Measurements from ENCODE around the gene PLCB3. TPM values are rescaled to one million over a fixed set of nuclear protein-coding genes. Genes with fewer than 3 reads are reported as not detected.
A peak's percentile ranks its signal among the peaks of the same experiment; 100 is the strongest.

PLCB3 gene
- total and polyA plus RNA-seq, 2 of the 13 experiments (the other 11 are each of a cell fraction or from before 2014, with no cell fraction given) = 7.5 to 13.8 TPM

- TF ChIP-seq, protein P1, sequence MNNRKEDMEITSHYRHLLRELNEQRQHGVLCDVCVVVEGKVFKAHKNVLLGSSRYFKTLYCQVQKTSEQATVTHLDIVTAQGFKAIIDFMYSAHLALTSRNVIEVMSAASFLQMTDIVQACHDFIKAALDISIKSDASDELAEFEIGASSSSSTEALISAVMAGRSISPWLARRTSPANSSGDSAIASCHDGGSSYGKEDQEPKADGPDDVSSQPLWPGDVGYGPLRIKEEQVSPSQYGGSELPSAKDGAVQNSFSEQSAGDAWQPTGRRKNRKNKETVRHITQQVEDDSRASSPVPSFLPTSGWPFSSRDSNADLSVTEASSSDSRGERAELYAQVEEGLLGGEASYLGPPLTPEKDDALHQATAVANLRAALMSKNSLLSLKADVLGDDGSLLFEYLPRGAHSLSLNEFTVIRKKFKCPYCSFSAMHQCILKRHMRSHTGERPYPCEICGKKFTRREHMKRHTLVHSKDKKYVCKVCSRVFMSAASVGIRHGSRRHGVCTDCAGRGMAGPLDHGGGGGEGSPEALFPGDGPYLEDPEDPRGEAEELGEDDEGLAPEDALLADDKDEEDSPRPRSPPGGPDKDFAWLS (CRISPR knock-in tag; IDR thresholded peaks at IDR 0.05; ENCODE audit: borderline replicate concordance) = no peak
- TF ChIP-seq U2AF2 (IDR thresholded peaks at IDR 0.05; ENCODE audit: low read depth, low read length) = no peak
- TF ChIP-seq ZNF503 (CRISPR knock-in tag; IDR thresholded peaks at IDR 0.05) = no peak
- TF ChIP-seq ZNF207 (IDR thresholded peaks at IDR 0.05; ENCODE audit: borderline replicate concordance) = no peak
- no peak for TF ChIP-seq FOXC1 (CRISPR knock-in tag; IDR thresholded peaks at IDR 0.05; ENCODE audit: borderline replicate concordance)
- 0 out of 2 replicates have a peak, but pooled peaks have one; percentile 21 for TF ChIP-seq HOXA3 (CRISPR knock-in tag; IDR thresholded peaks at IDR 0.05)
- TF ChIP-seq PCBP1 (IDR thresholded peaks at IDR 0.05; ENCODE audit: borderline replicate concordance, low read depth, low read length) = peak; percentile 56; the same call in 1 of the 2 replicates
- TF ChIP-seq ZNF841 (CRISPR knock-in tag; IDR thresholded peaks at IDR 0.05; ENCODE audit: borderline replicate concordance) = peak; percentile 78; the same call in 1 of the 2 replicates
- no peak for TF ChIP-seq RAD51 (IDR thresholded peaks at IDR 0.05; ENCODE audit: borderline replicate concordance)
- TF ChIP-seq ZNF205 (CRISPR knock-in tag; IDR thresholded peaks at IDR 0.05) = 0 out of 2 replicates have a peak, but pooled peaks have one; percentile 33
- TF ChIP-seq RCOR2 (CRISPR knock-in tag; IDR thresholded peaks at IDR 0.05) = 0 out of 2 replicates have a peak, but pooled peaks have one; percentile 31
- no peak; the same call in 1 of the 2 replicates for TF ChIP-seq ARNT2 (CRISPR knock-in tag; IDR thresholded peaks at IDR 0.05; ENCODE audit: low read depth)
- TF ChIP-seq ZNF766 (CRISPR knock-in tag; IDR thresholded peaks at IDR 0.05; ENCODE audit: borderline replicate concordance) = no peak
- no peak for TF ChIP-seq PLSCR1 (CRISPR knock-in tag; IDR thresholded peaks at IDR 0.05; ENCODE audit: borderline replicate concordance)
- TF ChIP-seq SKIL (CRISPR knock-in tag; IDR thresholded peaks at IDR 0.05; ENCODE audit: borderline replicate concordance) = 0 out of 2 replicates have a peak, but pooled peaks have one; percentile 23
- 0 out of 2 replicates have a peak, but pooled peaks have one; percentile 5 for TF ChIP-seq DR1 (CRISPR knock-in tag; IDR thresholded peaks at IDR 0.05)
- no peak for TF ChIP-seq HIVEP1 (CRISPR knock-in tag; IDR thresholded peaks at IDR 0.05)
- no peak for TF ChIP-seq PHB2 (IDR thresholded peaks at IDR 0.05; ENCODE audit: partially characterized antibody)
- 0 out of 2 replicates have a peak, but pooled peaks have one; percentile 60 for TF ChIP-seq ZNF569 (CRISPR knock-in tag; IDR thresholded peaks at IDR 0.05; ENCODE audit: borderline replicate concordance)
- TF ChIP-seq ZNF460 (CRISPR knock-in tag; IDR thresholded peaks at IDR 0.05; ENCODE audit: borderline replicate concordance) = no peak; the same call in 1 of the 2 replicates
- TF ChIP-seq ZNF776 (CRISPR knock-in tag; IDR thresholded peaks at IDR 0.05) = no peak
- 0 out of 2 replicates have a peak, but pooled peaks have one; percentile 2 for TF ChIP-seq ZNF343 (CRISPR knock-in tag; IDR thresholded peaks at IDR 0.05)
- 0 out of 2 replicates have a peak, but pooled peaks have one; percentile 18 for TF ChIP-seq ETV6 (CRISPR knock-in tag; conservative IDR thresholded peaks at IDR 0.05)
Observed at GRCh38 chr11:64268893-64269539, 17.7 kb downstream of the PLCB3 start (continued).
